SJCRH30 (cell line): Measurements from ENCODE around the gene PMM2. TPM values are rescaled to one million over a fixed set of nuclear protein-coding genes. Genes with fewer than 3 reads are reported as not detected.

ENCODE experiments used
- DNase-seq, 2 experiments: peaks; one replicate each; pipeline ENCODE4 v3.0.0-alpha.2; 2015 to 2020
- H3K27ac ChIP-seq: fragments of 250-450 bp; sonication (Bioruptor Pico); 2 replicates; pipeline ENCODE4 v1.5.1; 2020; ENCODE audit warnings: mild to moderate bottlenecking, moderate library complexity
- H3K27me3 ChIP-seq: fragments of 250-450 bp; sonication (Bioruptor Pico); 2 replicates; pipeline ENCODE4 v1.5.1; 2020; ENCODE audit warnings: mild to moderate bottlenecking, moderate library complexity
- H3K36me3 ChIP-seq: fragments of 250-450 bp; sonication (Bioruptor Pico); 2 replicates; pipeline ENCODE4 v1.5.1; 2020; ENCODE audit warnings: mild to moderate bottlenecking, moderate library complexity
- H3K4me1 ChIP-seq: fragments of 250-450 bp; sonication (Bioruptor Pico); 2 replicates; pipeline ENCODE4 v1.5.1; 2020; ENCODE audit warnings: mild to moderate bottlenecking, moderate library complexity
- H3K4me3 ChIP-seq: fragments of 250-450 bp; sonication (Bioruptor Pico); 2 replicates; pipeline ENCODE4 v1.5.1; 2020; ENCODE audit warnings: mild to moderate bottlenecking, moderate library complexity
- H3K9me3 ChIP-seq: fragments of 250-450 bp; sonication (Bioruptor Pico); replicated peaks from 2 replicates; pipeline ENCODE4 v1.5.1; 2020; ENCODE audit warnings: mild to moderate bottlenecking, moderate library complexity
- total RNA-seq: library from RNA; depleted of rRNA; stranded (reverse); fragments of >200 nt; shearing (Covaris generic); gene quantifications from 2 replicates; pipeline ENCODE4 v1.2.3, GENCODE V29; 2014

Gene PMM2
- total RNA-seq, 1 experiment from 2014 or later, result 40.3 TPM

DNA sequence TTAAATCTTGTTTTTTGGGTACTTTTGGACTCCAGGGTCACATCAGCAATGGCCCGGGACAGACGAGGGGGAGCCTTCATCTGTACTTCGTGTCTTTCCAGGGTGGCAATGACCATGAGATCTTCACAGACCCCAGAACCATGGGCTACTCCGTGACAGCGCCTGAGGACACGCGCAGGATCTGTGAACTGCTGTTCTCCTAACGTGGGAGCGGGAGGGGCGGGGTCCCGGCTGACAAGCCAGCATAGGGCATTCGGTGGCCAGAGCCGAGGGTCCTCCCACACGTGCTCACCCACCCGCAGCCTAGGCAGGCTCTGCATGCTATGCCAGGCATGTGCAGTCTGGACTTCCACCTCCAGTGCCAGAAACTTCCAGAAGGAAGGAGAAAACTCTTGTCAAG is 50.0 kb downstream of the PMM2 start:
- H3K9me3 ChIP-seq, result no peaks in the 10 kb centered on the region
- no peak for DNase-seq
- H3K4me3 ChIP-seq, result no peak overlapping the region
- H3K27ac ChIP-seq, result no peak overlapping the region
- H3K27me3 ChIP-seq, result no peaks in the 10 kb centered on the region
- peaks cover 34% of the 10 kb centered on the region for H3K36me3 ChIP-seq
- peaks cover 5% of the 10 kb centered on the region; the same call in 1 of the 2 replicates for H3K4me1 ChIP-seq

DNA sequence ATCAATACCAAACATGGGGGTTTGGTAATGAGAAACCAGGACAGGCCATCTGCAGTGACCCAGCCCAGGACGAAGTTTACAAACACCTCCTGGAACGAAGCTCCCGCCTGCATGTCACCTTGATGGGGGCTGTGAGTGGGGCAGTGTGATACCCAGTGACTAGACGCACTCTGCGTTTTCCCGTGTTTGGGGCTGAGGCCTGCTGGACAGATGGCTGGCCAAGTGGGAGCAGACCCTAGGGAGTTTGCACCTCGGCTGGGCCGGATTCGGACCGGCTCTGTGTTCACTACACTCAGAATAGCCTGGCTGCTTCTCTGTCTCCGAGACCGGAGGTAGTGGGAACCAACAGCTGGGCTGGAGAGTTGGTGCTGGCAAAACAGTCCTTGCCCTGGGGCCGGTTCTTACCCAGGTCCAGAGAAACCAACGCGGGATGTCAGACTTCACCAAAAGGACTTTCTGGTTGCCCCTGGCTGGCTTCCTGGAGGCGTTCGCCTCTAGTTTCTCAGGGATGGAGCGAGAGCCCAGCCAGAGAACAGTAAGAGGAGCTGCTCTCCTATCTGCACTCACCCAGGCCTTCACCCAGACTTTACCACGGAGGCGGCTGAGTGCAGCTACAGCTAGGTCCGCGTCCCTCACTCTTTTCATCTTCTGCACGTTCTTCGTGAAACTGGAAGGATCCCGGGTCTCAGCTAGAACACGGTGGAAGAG is 50.7 kb downstream of the PMM2 start:
- H3K4me1 ChIP-seq, result peaks cover 5% of the 10 kb centered on the region; the same call in 1 of the 2 replicates
- H3K27ac ChIP-seq, result no peak overlapping the region
- DNase-seq, result no peak
- H3K36me3 ChIP-seq, result peaks cover 40% of the 10 kb centered on the region
- H3K4me3 ChIP-seq, result no peak overlapping the region
- H3K27me3 ChIP-seq, result no peaks in the 10 kb centered on the region
- no peaks in the 10 kb centered on the region for H3K9me3 ChIP-seq

DNA sequence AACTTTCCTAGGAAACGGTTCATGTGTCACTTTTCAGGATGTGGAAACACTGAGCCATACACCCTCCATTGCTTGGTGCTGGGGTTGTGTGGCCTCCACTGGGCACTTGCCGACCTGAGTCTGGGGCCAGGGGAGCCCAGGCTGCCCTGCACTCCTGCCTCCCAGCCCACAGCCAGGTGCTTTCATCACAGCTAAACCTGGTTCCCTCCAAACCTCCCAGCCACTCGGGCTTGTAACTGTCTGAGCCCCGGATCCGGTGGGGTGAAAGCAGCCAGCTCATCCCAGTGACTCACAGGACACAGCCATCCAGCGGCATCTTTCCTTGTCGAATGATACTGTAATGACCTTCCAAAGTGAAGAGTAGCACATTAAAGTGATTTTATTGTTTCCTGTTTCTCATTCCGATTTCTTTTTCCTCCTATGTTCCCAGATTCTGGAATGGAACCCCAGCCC is 51.3 kb downstream of the PMM2 start:
- Histone ChIP-seq H3K9me3 (no peaks in the 10 kb centered on the region), H3K4me3 (no peak overlapping the region), H3K27ac (no peak overlapping the region), H3K36me3 (peaks cover 45% of the 10 kb centered on the region), H3K27me3 (no peaks in the 10 kb centered on the region), H3K4me1 (peaks cover 5% of the 10 kb centered on the region; the same call in 1 of the 2 replicates)
- no peak for DNase-seq

DNA sequence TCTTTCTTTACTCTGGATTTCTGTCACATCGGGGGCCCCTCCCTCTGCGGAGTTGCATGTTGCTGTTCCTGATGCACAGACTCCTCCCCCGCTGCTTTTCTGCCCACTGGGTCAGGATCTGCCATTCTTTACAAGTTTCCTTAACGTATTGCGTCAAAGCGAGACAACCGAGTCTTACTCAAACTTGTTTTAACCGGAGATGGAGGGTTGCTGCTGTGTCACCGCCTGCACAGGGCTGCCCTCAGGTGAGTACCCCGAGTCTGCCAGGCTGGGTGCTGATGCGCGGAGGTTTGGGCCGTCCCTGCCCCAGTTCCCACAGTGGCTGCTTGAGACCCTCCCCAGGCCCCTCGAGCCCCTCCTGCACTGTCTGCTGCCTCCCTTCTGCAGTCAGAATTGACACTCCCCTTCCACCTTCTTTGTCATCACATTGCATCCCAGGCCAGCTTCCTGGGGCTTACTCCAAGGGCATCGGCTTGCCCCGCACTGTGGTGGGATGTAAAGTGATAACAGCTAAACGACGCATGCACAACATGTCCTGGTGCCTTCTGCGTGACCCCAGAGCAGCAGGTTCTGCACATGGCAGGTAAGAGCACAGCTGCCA is 51.9 kb downstream of the PMM2 start:
- Histone ChIP-seq H3K27ac (no peak overlapping the region), H3K4me3 (no peak overlapping the region), H3K27me3 (no peaks in the 10 kb centered on the region), H3K9me3 (no peaks in the 10 kb centered on the region), H3K36me3 (peaks cover 47% of the 10 kb centered on the region), H3K4me1 (peaks cover 5% of the 10 kb centered on the region; the same call in 1 of the 2 replicates)
- DNase-seq, result no peak

DNA sequence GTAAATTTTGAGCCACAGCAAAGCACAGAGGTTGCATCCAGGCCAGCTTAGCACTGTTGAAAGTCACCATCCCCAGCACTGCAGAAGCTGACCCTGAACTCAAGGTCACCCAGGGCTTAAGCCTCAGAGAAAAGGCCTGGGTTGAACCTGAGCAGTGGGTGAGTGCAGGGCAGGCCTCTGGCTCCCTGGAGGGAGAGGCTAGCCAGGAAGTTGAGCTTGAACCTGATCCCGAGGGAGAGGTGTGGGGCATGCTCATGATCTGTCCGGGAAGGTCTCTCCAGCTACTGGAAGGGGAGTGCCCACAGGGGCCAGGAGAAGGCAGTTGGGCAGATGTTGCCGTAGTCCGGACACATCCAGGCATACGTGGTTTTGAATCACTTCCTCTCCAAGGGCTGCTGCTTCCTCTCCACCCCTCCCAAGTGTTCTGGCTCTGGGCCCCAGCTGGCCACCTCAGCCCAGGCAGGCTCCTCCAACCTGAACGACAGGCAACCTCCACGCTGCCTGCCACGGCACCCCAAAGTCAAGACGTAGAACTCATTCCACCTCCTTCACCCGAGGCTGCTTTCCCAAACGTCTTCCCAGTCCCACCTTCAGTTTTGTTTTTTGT is 52.7 kb downstream of the PMM2 start:
- peak in 1 of 2 experiments; percentile 34 for DNase-seq
- peaks cover 5% of the 10 kb centered on the region; the same call in 1 of the 2 replicates for H3K4me1 ChIP-seq
- H3K36me3 ChIP-seq, result peaks cover 54% of the 10 kb centered on the region
- H3K27me3 ChIP-seq, result no peaks in the 10 kb centered on the region
- H3K9me3 ChIP-seq, result no peaks in the 10 kb centered on the region
- no peak overlapping the region for H3K4me3 ChIP-seq
- H3K27ac ChIP-seq, result no peak overlapping the region

DNA sequence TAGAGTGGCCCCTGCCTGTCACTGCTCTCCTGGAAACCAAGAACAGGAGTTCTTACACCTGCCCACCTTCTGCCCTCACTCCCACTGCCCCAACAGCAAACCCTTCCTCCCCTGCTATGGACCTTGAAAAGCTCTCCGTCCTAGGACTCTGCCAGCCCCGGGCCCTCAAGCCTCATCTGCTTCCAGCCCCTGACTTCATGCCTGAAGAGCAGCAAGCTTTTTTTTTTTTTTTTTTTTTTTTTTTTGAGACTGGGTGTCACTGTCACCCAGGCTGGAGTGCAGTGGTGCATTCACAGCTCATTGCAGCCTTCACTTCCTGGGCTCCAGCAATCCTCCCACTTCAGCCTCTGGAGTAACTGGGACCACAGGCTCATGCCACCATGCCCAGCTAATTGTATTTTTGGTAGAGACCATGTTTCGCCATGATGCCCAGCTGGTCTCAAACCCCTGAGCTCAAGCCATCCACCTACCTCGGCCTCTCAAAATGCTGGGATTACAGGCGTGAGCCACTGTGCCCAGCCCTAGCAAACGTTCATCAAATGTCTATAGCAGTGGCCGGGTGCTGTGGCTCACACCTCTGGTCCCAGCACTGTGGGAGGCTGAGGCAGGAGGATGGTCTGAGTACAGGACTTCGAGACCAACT is 54.2 kb downstream of the PMM2 start:
- no peak for DNase-seq
- Histone ChIP-seq H3K27me3 (no peaks in the 10 kb centered on the region), H3K4me1 (peaks cover 5% of the 10 kb centered on the region; the same call in 1 of the 2 replicates), H3K9me3 (no peaks in the 10 kb centered on the region), H3K27ac (no peak overlapping the region), H3K36me3 (peaks cover 69% of the 10 kb centered on the region), H3K4me3 (no peak overlapping the region)

DNA sequence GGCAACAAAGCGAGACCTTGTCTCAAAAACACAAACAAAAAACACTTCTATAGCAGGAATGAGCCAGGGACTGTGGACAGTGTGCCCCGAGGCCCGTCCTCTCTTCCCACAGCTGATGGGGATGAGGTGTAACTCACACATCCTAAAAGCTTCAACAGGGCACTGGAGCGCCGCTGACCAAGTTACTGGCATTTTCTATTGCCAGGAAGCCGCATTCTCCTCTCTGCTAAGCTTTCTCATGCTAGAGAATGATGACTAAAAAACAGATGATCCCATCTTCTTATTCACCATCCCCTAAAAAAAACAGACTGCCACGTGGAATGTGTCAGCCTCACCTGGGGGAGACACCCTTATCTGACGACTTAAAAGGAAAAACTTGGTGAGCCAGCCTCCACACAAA is 54.9 kb downstream of the PMM2 start:
- H3K27me3 ChIP-seq, result no peaks in the 10 kb centered on the region
- no peak overlapping the region for H3K4me3 ChIP-seq
- DNase-seq, result no peak
- H3K4me1 ChIP-seq, result peaks cover 5% of the 10 kb centered on the region; the same call in 1 of the 2 replicates
- peaks cover 70% of the 10 kb centered on the region for H3K36me3 ChIP-seq
- no peak overlapping the region for H3K27ac ChIP-seq
- no peaks in the 10 kb centered on the region for H3K9me3 ChIP-seq

DNA sequence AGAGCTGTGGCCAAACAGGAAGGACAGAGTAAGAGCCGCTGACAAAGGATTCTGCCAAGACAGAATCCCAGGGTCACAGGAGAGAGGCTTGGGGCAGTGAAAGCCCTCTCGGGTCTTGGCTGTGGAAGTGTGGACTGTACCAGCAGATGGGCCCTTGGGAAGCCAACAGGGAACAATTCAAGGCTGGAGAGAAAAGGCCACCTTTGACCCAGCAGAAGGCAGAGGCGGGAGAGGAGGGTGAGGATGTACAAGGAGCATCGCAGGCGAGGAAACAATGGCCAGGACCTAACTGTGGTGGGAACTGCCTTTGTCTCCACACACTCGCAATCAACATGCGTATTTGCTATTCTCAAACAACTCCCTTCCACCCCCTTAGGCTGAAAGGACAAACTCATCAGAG is 55.5 kb downstream of the PMM2 start:
- peaks cover 5% of the 10 kb centered on the region; the same call in 1 of the 2 replicates for H3K4me1 ChIP-seq
- H3K4me3 ChIP-seq, result no peak overlapping the region
- H3K9me3 ChIP-seq, result no peaks in the 10 kb centered on the region
- H3K27ac ChIP-seq, result no peak overlapping the region
- no peaks in the 10 kb centered on the region for H3K27me3 ChIP-seq
- peaks cover 71% of the 10 kb centered on the region for H3K36me3 ChIP-seq
- DNase-seq, result no peak

DNA sequence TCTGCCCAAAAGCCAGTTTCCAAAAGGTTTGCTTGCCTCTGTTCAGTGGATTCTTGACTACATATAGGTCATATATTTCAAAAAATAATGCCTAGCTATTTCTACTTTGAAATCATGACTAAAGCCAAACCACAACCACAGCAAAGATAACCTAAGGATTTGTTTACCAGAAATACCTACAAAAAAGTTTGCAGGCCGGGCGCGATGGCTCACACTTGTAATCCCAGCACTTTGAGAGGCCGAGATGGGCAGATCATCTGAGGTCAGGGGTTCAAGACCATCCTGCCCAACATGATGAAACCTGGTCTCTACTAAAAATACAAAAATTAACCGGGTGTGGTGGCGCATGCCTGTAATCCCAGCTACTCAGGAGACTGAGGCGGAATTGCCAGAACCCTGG is 56.0 kb downstream of the PMM2 start:
- Histone ChIP-seq H3K4me3 (no peak overlapping the region), H3K4me1 (peaks cover 5% of the 10 kb centered on the region; the same call in 1 of the 2 replicates), H3K36me3 (peaks cover 71% of the 10 kb centered on the region), H3K27ac (no peak overlapping the region), H3K9me3 (no peaks in the 10 kb centered on the region), H3K27me3 (no peaks in the 10 kb centered on the region)
- DNase-seq, result no peak

DNA sequence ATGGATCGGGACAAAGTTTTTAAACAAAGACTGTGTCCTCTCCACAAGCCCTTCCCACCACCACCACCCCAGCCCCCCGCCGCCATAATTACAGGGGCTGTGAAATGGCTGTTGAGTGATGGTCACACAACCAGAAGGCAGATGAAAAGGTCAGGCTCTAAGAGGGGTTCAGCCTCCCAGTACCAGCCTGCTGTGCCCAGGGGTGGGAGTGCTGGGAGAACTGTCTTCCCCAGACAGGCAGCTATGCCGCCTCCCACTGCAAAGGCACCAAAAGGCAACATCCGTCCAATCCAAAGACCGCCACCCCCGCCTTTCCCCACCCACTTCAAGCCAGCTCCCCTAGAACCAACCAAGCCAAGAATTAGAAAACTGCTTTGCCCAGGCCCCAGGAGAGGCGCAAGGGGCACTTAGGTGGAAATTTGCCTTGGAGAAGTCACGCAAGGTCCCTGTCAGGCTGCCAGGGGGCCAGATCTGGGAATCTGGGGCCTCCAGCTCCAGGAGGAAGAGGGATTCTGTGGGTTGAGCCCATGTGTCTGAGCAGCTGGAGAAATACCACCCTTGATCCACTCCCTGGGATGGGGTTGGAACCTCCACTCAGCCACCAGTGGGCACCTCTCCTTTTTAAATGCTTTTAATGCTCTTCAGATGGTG is 56.8 kb downstream of the PMM2 start:
- Histone ChIP-seq H3K4me1 (peaks cover 5% of the 10 kb centered on the region; the same call in 1 of the 2 replicates), H3K36me3 (peaks cover 74% of the 10 kb centered on the region), H3K27ac (no peak overlapping the region), H3K4me3 (no peak overlapping the region), H3K27me3 (no peaks in the 10 kb centered on the region), H3K9me3 (no peaks in the 10 kb centered on the region)
- DNase-seq, result no peak

DNA sequence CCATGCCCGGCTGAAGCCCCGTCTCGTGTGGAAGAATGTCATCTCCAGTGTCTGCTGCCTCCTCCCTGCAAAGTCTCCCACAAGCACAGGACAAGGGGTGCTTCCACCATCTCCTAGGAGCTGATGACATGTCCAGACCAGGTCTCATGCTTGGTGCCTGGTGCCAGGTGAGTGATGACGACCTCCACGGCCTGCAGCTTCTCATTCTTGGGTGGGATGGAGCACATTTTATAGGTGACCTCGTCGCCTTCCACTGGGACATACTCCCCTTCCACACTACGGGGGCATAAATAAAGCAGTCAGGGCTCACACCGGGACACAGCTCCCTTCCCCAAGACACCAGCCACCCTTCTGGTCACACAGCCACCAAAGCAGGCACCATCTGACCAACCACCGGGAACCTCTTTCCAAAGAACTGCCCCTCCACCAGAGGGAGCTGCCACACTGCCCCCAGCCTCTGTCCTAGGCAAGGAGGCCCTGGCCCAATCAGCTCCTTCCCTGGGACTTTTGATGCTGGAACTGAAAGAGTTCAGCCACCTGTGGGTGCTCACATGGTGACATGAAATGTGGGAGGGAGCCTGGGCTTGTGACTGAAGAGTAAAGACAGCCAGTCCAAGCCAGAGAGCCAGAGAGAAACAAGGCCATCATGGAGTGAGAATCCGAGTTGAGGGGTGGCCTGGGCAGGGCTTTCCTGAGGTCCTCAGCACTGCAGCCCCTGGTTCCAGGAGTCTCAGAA is 57.6 kb downstream of the PMM2 start:
- Histone ChIP-seq H3K4me3 (no peak overlapping the region), H3K27me3 (no peaks in the 10 kb centered on the region), H3K4me1 (peaks cover 5% of the 10 kb centered on the region; the same call in 1 of the 2 replicates), H3K36me3 (peaks cover 75% of the 10 kb centered on the region), H3K9me3 (no peaks in the 10 kb centered on the region), H3K27ac (no peak overlapping the region)
- no peak for DNase-seq

DNA sequence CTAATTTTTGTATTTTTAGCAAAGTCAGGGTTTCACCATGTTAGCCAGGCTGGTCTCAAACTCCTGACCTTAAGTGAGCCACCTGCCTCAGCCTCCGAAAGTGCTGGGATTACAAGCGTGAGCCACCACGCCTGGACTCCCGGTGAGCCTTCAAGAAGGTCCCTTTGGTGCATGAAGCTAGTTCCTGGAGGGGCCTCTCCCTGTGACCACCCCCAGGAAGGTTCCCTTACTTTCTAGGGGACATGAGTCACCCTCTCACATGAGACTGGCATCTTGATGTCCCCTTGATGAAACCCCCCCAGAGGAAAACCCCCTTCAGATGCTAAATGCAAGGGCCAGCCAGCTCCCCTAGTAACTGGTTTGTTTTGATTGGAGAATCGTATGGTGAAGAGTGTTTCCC is 58.3 kb downstream of the PMM2 start:
- no peaks in the 10 kb centered on the region; the same call in 1 of the 2 replicates for H3K4me1 ChIP-seq
- H3K4me3 ChIP-seq, result no peak overlapping the region
- H3K9me3 ChIP-seq, result no peaks in the 10 kb centered on the region
- H3K27ac ChIP-seq, result no peak overlapping the region
- DNase-seq, result no peak
- no peaks in the 10 kb centered on the region for H3K27me3 ChIP-seq
- H3K36me3 ChIP-seq, result peaks cover 70% of the 10 kb centered on the region

DNA sequence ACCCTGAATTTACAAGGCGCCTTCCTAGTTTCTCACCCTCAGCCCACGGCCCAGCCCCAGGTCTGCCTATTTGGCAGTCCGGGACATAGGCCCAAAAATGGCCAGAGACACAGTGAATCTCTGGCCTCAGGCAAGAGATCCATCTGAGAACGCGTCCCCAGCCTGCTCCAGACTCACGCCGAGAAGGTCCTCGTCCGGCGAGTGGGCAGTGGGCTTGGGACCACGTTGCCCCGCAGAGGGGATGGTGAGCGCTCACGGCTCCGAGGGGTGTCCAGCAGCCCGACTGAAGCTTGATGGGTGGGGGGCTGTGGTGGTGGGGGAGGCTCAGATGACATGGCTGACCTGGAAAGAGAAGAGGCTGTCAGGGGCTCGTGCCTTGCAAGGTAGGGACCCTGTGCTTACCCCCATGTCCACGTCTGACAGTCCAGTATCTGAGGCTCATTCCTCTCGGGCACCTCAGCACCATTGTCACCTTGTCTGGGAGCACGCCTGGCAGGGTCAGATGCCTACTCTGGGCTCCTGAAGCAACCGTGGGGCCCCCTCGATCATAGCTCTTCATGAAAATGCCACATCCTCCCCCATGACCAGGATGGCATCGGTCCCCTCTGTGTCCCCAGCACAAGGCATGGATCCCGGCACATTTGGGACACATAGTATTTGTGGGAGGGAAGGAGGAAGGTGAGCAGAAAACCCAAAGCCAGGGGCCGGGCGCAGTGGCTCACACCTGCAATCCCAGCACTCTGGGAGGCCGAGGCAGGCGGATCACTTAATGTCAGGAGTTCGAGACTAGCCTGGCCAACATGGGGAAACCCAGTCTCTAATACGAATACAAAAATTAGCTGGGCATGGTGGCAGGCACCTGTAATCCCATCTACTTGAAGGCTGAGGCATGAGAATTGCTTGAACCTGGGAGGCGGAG is 61.6 kb downstream of the PMM2 start:
- DNase-seq, result no peak
- Histone ChIP-seq H3K4me1 (peaks cover 5% of the 10 kb centered on the region; the same call in 1 of the 2 replicates), H3K36me3 (peaks cover 52% of the 10 kb centered on the region), H3K27ac (no peak overlapping the region), H3K27me3 (no peaks in the 10 kb centered on the region), H3K4me3 (no peak overlapping the region), H3K9me3 (no peaks in the 10 kb centered on the region)
